K562 (cell line): ENCODE measurements around the gene RAMAC. TPM values are rescaled to one million over a fixed set of nuclear protein-coding genes. Genes with fewer than 3 reads are reported as not detected.

ENCODE experiments used
- EWSR1 ChIP-seq: fragments of 450-650 bp; IDR thresholded peaks from 2 replicates; pipeline ENCODE4 v1.6.1; 2018; ENCODE audit warnings: borderline replicate concordance, mild to moderate bottlenecking, low read depth, moderate library complexity; ENCODE audit not compliant: partially characterized antibody
- NONO ChIP-seq, 2 experiments: fragments of 200-400 bp in 1 of 2; fragments of 450-650 bp in 1 of 2; formaldehyde crosslinking in 1 of 2; IDR thresholded peaks; 2 replicates each; pipeline ENCODE4 v1.6.1; 2017; ENCODE audit warnings: low read depth in 2 of 2, mild to moderate bottlenecking in 2 of 2, moderate library complexity in 2 of 2, low read length in 1 of 2
- PCBP2 ChIP-seq: fragments of 200-400 bp; formaldehyde crosslinking; IDR thresholded peaks from 2 replicates; pipeline ENCODE4 v1.6.1; 2018; ENCODE audit warnings: low read length, low read depth, mild to moderate bottlenecking, moderate library complexity; ENCODE audit not compliant: poor library complexity, severe bottlenecking
- RBM14 ChIP-seq: fragments of 200-400 bp; formaldehyde crosslinking; IDR thresholded peaks from 2 replicates; pipeline ENCODE4 v1.6.1; 2018; ENCODE audit warnings: low read depth, mild to moderate bottlenecking, low read length, moderate library complexity, borderline replicate concordance; ENCODE audit not compliant: insufficient read depth
- SMAD4 ChIP-seq: fragments of 250-450 bp; sonication (Bioruptor Pico); conservative IDR thresholded peaks from 2 replicates; pipeline ENCODE4 v1.8.0; 2021; ENCODE audit warnings: inconsistent platforms, mild to moderate bottlenecking, moderate library complexity
- SNIP1 ChIP-seq: fragments of 450-650 bp; IDR thresholded peaks from 2 replicates; pipeline ENCODE4 v1.7.1; 2017; ENCODE audit warnings: low read depth, mild to moderate bottlenecking
- SOX6 ChIP-seq: fragments of 450-650 bp; IDR thresholded peaks from 2 replicates; pipeline ENCODE4 v1.6.1; 2014; ENCODE audit warnings: mild to moderate bottlenecking
- TAF7 ChIP-seq: fragments of 450-650 bp; IDR thresholded peaks from 2 replicates; pipeline ENCODE4 v1.6.1; 2016; ENCODE audit warnings: missing genetic modification characterization, missing compliant biosample characterization
- TEAD4 ChIP-seq, 2 experiments: sonication (generic) in 1 of 2; formaldehyde crosslinking in 1 of 2; IDR thresholded peaks; 2 replicates each; pipeline versions ENCODE4 v1.6.1 to v1.8.0; 2012 to 2022; ENCODE audit warnings: borderline replicate concordance in 1 of 2, inconsistent platforms in 1 of 2, low read length in 1 of 2, mild to moderate bottlenecking in 1 of 2, missing genetic modification reagents in 1 of 2
- ZC3H4 ChIP-seq: sonication (generic); formaldehyde crosslinking; IDR thresholded peaks from 2 replicates; pipeline ENCODE4 v1.9.0; 2021; ENCODE audit warnings: missing genetic modification reagents, borderline replicate concordance
- polyA plus RNA-seq, 8 experiments: library from polyadenylated mRNA; depleted of rRNA in 4 of 8; stranded (reverse) in 5 of 8; unstranded in 3 of 8; fragments of >200 nt; fragmentation: Nextera tagmentation in 2 of 8; fragmentation: Illumina TruSeq in 1 of 8; extraction: Ambion mirVana in 2 of 8; extraction: Trizol in 1 of 8; gene quantifications; 2 replicates each; pipeline versions ENCODE4 v1.2.1 to v1.2.3, GENCODE V29; 2011 to 2014; ENCODE audit warnings: inconsistent platforms in 1 of 8, missing spikeins in 1 of 8
- total RNA-seq, 7 experiments: library from RNA; depleted of rRNA in 6 of 7; stranded (reverse); fragments of >200 nt in 6 of 7; fragmentation: Illumina TruSeq in 2 of 7; extraction: Trizol in 2 of 7; gene quantifications; 2 replicates each; pipeline versions ENCODE4 v1.2.1 to v1.2.3, GENCODE V29; 2011 to 2021; ENCODE audit warnings: low replicate concordance in 1 of 7
- TF ChIP-seq, protein P1 (sequence below), 2 experiments: fragments of 250-450 bp in 1 of 2; fragments of 450-650 bp in 1 of 2; sonication (Bioruptor Pico) in 1 of 2; IDR thresholded peaks; 2 replicates each; pipeline versions ENCODE4 v1.6.1 to v1.8.0; 2016 to 2021; ENCODE audit warnings: mild to moderate bottlenecking in 2 of 2, moderate library complexity in 2 of 2, missing compliant biosample characterization in 1 of 2, missing genetic modification characterization in 1 of 2
- TF ChIP-seq, protein P2 (sequence below): fragments of 450-650 bp; IDR thresholded peaks from 2 replicates; pipeline ENCODE4 v1.7.0; 2016; ENCODE audit warnings: borderline replicate concordance
- TF ChIP-seq, protein P3 (sequence below): fragments of 450-650 bp; formaldehyde crosslinking; IDR thresholded peaks from 2 replicates; pipeline ENCODE4 v1.4.0; 2022; ENCODE audit warnings: missing genetic modification characterization
- TF ChIP-seq, protein P4 (sequence below): IDR thresholded peaks from 2 replicates; pipeline ENCODE4 v1.6.1; 2014; ENCODE audit warnings: antibody characterized with exemption
- TF ChIP-seq, protein P5 (sequence below), 2 experiments: fragments of 450-650 bp; IDR thresholded peaks; 2 replicates each; pipeline ENCODE4 v1.6.1; 2016
- TF ChIP-seq, protein P6 (sequence below): fragments of 250-450 bp; sonication (Bioruptor Pico); IDR thresholded peaks from 2 replicates; pipeline ENCODE4 v1.8.0; 2022; ENCODE audit warnings: moderate library complexity, mild to moderate bottlenecking, inconsistent platforms

The RAMAC gene
- total and polyA plus RNA-seq, 9 of the 15 experiments (the other 6 are each of a cell fraction or from before 2014, with no cell fraction given): 26.9 to 108 (median 38.4) TPM

DNA sequence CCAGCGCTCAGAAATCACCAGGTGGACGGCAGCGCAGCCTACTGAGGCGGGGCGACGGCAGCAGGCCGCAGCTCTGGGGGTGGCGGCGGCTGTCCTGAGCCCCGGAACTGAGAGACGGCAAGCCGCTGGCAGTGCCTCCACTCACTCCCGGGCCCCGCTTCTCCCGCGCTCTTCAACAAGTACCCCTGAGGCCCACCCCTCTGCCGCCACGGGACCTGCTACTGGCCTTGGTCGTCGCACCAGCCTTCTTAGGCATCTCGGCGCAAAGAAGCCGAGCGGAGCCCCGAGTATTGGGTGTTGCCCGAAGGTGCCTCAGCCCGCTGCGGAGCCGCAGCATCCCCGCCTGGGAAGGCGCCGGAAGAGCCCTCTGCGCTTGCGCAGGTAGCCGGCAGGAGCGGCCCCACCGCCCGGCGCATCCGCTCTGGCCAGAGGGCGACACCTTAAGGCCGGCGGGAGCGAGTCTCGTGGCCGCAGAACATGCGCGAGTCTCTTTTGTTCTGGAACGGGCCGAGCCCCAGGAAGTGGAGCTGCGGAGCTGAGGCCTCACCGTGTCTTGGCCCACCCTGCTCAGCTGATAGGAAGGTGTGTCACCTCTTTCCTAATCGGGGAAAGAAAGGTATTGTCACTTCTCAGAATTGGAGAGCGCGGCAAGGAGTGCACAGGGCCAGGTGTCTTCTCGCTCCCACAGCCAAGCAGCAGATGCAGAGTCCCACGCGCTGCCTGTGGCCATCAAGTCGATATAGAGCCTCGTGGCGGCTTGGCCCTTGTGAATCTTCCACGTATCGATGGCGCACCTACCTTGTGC, 25.5 kb downstream of the RAMAC start, which contains the start of gene C15orf40 (continued):
- TF ChIP-seq RBM14 (no peak), SOX6 (peak; percentile 80), PCBP2 (no peak), EWSR1 (no peak), TAF7 (peak; percentile 64; the same call in 1 of the 2 replicates), SNIP1 (peak; percentile 93), SMAD4 (CRISPR knock-in tag) (peak; percentile 63; the same call in 1 of the 2 replicates), TEAD4 (IDR thresholded peaks at IDR 0.05; ENCODE audit: low read length) (no peak), TEAD4 (CRISPR knock-in tag; IDR thresholded peaks at IDR 0.05; ENCODE audit: borderline replicate concordance) (peak; percentile 81), ZC3H4 (CRISPR knock-in tag) (no peak), NONO (IDR thresholded peaks at IDR 0.05; ENCODE audit: low read depth in 2 of 2, low read length in 1 of 2) (0 out of 4 replicates have a peak, but pooled peaks of 1 of the 2 experiments have one; percentile 46)
- TF ChIP-seq, protein P1, sequence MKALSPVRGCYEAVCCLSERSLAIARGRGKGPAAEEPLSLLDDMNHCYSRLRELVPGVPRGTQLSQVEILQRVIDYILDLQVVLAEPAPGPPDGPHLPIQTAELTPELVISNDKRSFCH (CRISPR knock-in tag; IDR thresholded peaks at IDR 0.05): no peak
- TF ChIP-seq, protein P1 (tag; IDR thresholded peaks at IDR 0.05): peak; percentile 76; the same call in 1 of the 2 replicates
- TF ChIP-seq, protein P2, sequence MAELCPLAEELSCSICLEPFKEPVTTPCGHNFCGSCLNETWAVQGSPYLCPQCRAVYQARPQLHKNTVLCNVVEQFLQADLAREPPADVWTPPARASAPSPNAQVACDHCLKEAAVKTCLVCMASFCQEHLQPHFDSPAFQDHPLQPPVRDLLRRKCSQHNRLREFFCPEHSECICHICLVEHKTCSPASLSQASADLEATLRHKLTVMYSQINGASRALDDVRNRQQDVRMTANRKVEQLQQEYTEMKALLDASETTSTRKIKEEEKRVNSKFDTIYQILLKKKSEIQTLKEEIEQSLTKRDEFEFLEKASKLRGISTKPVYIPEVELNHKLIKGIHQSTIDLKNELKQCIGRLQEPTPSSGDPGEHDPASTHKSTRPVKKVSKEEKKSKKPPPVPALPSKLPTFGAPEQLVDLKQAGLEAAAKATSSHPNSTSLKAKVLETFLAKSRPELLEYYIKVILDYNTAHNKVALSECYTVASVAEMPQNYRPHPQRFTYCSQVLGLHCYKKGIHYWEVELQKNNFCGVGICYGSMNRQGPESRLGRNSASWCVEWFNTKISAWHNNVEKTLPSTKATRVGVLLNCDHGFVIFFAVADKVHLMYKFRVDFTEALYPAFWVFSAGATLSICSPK: no peak
- TF ChIP-seq, protein P3, sequence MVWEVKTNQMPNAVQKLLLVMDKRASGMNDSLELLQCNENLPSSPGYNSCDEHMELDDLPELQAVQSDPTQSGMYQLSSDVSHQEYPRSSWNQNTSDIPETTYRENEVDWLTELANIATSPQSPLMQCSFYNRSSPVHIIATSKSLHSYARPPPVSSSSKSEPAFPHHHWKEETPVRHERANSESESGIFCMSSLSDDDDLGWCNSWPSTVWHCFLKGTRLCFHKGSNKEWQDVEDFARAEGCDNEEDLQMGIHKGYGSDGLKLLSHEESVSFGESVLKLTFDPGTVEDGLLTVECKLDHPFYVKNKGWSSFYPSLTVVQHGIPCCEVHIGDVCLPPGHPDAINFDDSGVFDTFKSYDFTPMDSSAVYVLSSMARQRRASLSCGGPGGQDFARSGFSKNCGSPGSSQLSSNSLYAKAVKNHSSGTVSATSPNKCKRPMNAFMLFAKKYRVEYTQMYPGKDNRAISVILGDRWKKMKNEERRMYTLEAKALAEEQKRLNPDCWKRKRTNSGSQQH (CRISPR knock-in tag): no peak
- TF ChIP-seq, protein P4, sequence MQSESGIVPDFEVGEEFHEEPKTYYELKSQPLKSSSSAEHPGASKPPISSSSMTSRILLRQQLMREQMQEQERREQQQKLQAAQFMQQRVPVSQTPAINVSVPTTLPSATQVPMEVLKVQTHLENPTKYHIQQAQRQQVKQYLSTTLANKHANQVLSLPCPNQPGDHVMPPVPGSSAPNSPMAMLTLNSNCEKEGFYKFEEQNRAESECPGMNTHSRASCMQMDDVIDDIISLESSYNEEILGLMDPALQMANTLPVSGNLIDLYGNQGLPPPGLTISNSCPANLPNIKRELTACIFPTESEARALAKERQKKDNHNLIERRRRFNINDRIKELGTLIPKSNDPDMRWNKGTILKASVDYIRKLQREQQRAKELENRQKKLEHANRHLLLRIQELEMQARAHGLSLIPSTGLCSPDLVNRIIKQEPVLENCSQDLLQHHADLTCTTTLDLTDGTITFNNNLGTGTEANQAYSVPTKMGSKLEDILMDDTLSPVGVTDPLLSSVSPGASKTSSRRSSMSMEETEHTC: peak; percentile 83
- TF ChIP-seq, protein P5, sequence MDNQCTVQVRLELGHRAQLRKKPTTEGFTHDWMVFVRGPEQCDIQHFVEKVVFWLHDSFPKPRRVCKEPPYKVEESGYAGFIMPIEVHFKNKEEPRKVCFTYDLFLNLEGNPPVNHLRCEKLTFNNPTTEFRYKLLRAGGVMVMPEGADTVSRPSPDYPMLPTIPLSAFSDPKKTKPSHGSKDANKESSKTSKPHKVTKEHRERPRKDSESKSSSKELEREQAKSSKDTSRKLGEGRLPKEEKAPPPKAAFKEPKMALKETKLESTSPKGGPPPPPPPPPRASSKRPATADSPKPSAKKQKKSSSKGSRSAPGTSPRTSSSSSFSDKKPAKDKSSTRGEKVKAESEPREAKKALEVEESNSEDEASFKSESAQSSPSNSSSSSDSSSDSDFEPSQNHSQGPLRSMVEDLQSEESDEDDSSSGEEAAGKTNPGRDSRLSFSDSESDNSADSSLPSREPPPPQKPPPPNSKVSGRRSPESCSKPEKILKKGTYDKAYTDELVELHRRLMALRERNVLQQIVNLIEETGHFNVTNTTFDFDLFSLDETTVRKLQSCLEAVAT (IDR thresholded peaks at IDR 0.05): no peak
- TF ChIP-seq, protein P6, sequence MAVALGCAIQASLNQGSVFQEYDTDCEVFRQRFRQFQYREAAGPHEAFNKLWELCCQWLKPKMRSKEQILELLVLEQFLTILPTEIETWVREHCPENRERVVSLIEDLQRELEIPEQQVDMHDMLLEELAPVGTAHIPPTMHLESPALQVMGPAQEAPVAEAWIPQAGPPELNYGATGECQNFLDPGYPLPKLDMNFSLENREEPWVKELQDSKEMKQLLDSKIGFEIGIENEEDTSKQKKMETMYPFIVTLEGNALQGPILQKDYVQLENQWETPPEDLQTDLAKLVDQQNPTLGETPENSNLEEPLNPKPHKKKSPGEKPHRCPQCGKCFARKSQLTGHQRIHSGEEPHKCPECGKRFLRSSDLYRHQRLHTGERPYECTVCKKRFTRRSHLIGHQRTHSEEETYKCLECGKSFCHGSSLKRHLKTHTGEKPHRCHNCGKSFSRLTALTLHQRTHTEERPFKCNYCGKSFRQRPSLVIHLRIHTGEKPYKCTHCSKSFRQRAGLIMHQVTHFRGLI (CRISPR knock-in tag): no peak
